Right kidney (tissue), 9 donors: ENCODE results near the gene STAT2.
"Not testable (repeated sequence)": the region's sequence is repeated elsewhere in the genome, so short reads cannot be mapped to it uniquely, and the experiment has no call there.

Source experiments
- DNase-seq: peaks from one replicate; pipeline ENCODE4 v3.0.0-alpha.2; 2016
- long read RNA-seq, 8 donors: transcript quantifications; one replicate each; lab custom pipeline, GENCODE V29; 2026

STAT2 gene
- long read RNA-seq, donor 1: 0 reads
- long read RNA-seq, donor 2: 0 reads
- long read RNA-seq, donor 3: 0 reads
- long read RNA-seq, donor 4, partial matches to known transcripts: 0 of 3 reads
- long read RNA-seq, donor 4, other reads (novel, unspliced or antisense): 0 of 3 reads
- long read RNA-seq, donor 5, partial matches to known transcripts: 0 of 3 reads
- long read RNA-seq, donor 5, other reads (novel, unspliced or antisense): 0 of 3 reads
- long read RNA-seq, donor 6, partial matches to known transcripts: 0 of 1 reads
- long read RNA-seq, donor 6, other reads (novel, unspliced or antisense): 0 of 1 reads
- long read RNA-seq, donor 7, partial matches to known transcripts: 5 of 8 reads
- long read RNA-seq, donor 7, other reads (novel, unspliced or antisense): 0 of 8 reads
- long read RNA-seq, donor 8, partial matches to known transcripts: 0 of 1 reads
- long read RNA-seq, donor 8, other reads (novel, unspliced or antisense): 0 of 1 reads

DNA sequence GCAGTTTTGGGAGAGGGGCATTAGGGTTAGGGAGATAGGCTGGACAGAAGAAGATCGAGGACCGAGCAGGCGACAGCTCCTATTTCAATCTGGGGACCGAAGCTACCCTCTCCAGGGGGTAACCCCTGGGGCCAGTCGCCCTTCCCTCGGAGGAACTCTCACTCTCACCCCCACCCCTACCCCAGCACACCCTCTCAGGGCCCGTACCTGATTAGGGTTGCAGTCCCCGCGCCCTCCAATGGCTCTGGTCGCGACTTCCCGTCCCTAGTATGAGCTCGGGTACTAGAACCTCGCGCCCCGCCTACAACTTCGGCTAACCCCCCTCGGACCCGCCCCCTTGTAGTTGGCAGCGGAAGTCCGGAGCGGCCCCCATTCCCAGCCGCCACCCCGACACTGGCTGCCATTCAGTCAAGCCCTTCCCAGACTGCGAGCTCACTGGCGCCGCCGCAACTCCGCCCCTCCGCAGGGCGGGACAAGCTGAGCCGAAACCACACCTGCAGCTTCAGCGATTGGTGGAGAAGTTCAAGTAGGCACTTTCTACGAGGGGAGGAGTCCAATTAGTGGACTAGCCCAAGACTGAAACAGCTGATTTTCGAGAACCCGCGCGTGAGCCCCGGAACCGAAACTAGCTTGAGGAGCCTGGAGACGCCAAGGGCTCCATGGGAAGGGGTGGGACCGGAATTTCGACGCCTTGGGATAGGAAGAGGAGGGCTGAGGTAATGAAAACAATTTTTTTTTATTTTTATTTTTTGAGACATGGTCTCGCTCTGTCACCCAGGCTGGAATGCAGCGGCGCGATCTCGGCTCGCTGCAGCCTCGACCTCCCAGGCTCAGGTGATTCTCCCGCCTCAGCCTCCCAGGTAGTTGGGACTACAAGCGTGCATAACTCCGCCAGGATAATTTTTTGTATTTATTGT, at the start of gene STAT2:
Gene STAT2, minus strand, starts transcription at position 257 of the 917 bp plus-strand sequence. CDS start 3,536 bp downstream, outside the sequence.
- DNase-seq: peak; percentile 87

DNA sequence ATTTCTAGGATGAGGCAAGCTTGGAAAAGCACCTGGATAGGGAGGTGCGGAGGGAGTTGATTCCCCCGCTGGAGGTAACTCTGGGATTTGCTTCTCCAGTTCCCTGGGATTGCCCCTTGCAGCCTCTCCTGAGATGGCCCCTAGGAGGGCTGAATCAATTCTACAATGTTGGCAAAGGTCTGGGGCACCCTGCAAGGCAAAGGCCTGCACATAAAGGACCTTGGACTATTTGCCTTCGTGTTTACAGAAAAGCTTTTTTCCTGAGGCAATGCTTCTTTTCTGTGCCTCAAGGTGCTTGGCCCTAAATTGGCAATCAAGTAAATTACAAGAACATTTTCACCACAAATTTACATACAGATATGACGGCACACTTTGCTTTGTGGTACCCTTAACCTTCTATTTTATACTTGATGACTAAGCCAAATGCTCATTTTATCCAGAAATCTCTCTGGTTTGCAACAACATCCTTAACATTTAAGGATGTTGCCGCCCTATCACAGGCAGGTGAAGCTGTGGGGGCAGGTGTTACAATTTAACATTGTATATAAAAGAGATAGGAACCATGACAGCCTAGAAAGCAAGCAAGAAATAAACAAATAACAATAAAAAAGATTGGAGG, 49.0 kb upstream of the STAT2 start:
- no peak for DNase-seq

DNA sequence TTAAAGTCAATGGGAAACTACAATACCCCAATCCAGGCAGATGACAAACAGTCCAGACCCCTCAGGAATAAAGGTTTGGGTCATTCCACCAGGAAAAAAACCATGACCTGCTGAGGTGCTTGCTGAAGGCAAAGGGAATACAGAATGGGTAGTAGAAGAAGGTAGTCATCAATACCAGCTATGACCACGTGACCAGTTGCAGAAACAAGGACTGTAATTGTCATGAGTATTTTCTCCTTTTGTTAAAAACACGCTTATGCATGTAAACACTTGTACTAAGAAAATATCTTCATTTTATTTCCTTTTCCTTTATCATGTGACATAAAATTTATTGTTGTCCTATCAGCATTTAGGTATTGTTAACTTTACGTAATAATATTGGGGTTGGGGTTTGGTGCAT, 44.3 kb upstream of the STAT2 start:
- not testable (repeated sequence) for DNase-seq

DNA sequence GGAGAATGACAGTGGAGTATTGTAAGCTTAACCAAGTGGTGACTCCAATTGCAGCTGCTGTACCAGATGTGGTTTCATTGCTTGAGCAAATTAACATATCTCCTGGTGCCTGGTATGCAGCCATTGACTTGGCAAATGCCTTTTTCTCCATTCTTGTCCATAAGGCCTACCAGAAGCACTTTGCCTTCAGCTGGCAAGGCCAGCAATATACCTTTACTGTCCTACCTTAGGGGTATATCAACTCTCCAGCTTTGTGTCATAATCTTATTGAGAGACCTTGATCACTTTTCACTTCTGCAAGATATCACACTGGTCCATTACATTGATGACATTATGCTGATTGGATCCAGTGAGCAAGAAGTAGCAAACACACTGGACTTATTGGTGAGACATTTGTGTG, 41.7 kb upstream of the STAT2 start:
- not testable (repeated sequence) for DNase-seq

DNA sequence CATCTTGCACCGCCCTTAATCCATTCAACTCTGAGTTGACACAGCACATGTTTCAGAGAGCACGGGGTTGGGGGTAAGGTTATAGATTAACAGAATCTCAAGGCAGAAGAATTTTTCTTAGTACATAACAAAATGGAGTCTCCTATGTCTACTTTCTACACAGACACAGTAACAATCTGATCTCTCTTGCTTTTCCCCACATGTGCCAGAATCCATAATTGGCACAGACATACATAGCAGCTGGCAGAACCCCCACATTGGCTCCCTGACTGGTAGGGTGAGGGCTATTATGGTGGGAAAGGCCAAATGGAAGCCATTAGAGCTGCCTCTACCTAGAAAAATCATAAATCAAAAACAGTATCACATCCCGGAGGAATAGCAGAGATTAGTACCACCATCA, 41.2 kb upstream of the STAT2 start:
- DNase-seq: not testable (repeated sequence)

DNA sequence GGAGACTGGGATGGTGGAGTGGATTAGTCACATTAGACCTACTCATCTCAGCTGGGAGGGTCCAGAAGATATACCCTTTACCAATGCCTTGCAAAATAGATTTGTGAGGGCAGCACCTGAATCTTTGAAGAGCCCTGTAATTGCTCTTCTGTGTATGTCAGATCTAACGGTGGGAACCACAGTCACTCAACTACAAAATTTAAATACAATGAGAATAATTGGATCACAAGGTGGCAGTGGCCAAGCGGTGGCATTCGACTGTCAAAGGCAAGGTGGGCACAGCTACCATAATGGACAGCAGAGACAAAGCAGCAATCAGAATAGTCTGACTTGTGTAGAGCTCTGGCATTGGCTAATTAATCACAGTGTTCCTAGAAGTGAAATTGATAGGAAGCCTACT, 39.6 kb upstream of the STAT2 start:
- DNase-seq: not testable (repeated sequence)

DNA sequence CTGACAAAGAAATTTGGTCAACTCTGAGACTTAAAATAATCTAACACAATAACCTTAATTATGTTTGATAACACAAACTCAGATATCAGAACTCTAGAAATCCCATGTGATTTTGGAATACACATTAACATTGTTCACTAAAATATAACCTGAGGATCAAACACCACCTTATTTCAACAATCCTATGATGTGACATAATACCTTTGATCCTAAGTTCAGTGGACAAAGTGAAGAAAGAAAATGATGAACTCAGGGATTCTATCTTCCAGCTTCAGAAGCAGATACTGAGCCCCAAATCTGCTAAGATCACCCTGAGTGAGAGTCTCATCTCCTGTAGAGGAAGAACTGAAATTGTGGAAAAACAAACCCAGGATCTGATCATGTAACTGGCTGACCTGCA, 38.4 kb upstream of the STAT2 start:
- no peak for DNase-seq

DNA sequence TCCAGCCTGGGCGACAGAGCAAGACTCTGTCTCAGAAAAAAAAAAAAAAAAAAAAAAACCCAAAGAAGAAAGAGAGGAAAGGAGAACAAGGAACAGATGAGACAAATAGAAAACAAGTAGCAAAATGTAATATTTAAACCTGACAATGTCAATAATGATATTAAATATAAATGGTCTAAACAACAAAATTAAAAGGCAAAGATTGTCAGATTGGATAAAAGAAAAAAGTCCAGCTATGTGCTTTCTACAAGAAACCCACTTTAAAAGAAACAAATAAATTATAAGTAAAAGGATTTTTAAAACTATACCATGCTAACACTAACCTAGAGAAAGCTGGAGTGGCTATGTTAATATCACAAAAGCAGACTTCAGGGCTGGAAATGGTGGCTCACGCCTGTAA, 32.4 kb upstream of the STAT2 start:
- no peak for DNase-seq

DNA sequence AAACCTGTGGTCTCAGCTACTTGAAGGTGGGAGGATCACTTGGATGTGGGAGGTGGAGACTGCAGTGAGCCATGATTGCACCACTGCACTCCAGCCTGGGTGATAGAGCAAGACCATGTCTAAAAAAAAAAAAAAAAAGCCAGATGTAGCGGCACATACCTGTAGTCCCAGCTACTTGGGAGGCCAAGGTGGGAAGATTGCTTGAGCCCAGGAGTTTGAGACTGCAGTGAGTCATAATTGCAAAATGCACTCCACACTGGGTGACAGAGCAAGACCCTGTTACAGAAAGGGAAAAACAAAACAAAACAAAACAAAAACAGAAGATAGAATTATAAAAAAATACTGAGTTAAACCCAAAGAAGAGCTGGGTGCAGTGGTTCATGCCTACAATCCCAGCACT, 31.8 kb upstream of the STAT2 start:
- no peak for DNase-seq

DNA sequence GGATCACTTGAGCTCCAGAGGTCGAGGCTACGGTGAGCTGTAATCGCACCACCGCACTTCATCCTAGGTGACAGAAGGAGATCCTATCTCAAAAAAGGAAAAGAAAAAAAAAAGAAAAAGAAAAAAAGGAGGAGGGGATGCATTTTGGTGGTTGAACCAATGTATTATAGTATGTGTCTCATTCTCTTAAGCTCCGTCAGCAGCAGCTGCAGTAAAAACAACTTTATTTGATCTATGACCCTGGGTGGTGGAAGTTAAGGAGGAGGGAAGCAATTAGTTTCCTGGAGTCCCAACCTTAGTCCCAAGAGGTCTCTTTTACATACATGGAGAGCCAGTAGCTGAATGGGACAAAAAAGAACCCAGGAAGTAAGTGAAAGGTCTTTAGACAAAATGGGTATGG, 29.5 kb upstream of the STAT2 start:
- no peak for DNase-seq

DNA sequence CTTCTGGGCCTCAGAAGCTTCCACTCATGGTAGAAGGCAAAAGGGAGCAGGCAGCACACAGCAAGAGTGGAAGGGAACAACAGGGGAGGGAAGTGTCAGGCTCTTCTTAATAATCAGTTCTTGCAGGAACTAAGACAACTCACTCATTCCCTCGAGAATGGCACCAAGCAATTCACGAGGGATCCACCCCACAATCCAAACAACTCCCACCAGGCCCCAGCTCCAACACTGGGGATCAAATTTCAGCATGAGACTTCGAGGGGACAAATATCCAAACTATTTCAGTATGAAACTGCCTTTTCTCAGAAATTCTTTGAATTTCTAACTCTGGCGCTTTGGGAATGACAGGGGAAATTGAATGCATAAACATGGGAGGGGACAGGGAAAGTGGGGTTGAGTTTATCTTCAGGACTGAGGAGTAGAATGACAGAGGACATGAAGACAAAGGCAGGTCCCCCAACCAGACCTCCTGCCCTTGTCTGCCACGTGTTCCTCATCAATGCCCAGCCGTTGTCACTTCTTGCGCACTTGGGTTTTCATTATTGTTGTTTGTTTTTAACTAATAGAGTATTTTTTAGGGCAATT, 27.3 kb upstream of the STAT2 start:
- DNase-seq: peak; percentile 30

DNA sequence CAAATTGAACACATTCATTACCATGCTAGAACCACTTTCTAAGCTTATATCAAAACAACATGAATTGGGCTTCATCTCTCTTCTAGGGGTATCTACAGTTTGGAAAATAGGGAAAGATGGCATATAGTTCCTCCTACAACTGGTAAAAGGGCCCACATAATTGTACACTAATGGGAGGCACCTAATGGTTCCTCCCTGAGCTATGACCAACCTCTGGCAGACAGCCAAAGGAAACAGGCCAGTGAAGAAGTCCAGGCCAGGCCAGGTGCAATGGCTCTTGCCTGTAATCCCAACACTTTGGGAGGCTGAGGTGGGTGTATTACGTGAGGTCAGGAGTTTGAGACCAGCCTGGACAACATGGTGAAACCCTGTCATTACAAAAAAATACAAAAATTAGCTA, 26.0 kb upstream of the STAT2 start:
- no peak for DNase-seq

DNA sequence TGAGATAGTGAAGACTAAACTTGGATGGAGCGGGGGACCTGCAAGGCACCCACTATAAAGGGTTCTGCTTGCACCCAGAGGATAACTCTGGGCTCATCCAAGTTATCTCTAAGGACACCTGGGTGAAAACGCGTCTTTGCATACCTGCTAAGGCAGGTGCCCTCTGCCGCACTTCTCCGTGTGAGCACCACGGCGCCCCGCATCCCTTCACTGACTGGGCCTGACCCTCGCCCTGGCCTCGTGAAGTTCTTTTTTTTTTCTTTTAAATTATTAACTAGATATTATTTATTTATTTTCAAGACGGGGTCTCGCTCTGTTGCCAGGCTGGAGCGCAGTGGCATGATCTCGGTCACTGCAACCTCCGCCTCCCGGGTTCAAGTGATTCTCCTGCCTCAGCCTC, 22.7 kb upstream of the STAT2 start:
- DNase-seq: no peak

DNA sequence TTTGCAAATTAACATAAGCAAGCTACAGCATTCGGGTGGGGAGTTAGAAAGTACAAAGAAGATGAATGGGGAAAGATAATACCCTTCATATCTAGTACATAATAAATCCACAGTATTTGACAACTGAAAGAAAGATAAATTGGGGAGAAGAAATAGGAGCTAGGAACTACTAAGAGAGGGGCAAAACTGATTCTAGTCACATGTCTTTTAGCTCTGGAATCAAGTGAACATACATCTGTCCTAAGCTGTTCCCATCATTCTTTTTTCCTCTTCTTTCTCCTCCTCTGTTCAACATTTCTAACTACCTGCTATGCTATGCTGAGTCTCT, 18.0 kb upstream of the STAT2 start:
- no peak for DNase-seq

DNA sequence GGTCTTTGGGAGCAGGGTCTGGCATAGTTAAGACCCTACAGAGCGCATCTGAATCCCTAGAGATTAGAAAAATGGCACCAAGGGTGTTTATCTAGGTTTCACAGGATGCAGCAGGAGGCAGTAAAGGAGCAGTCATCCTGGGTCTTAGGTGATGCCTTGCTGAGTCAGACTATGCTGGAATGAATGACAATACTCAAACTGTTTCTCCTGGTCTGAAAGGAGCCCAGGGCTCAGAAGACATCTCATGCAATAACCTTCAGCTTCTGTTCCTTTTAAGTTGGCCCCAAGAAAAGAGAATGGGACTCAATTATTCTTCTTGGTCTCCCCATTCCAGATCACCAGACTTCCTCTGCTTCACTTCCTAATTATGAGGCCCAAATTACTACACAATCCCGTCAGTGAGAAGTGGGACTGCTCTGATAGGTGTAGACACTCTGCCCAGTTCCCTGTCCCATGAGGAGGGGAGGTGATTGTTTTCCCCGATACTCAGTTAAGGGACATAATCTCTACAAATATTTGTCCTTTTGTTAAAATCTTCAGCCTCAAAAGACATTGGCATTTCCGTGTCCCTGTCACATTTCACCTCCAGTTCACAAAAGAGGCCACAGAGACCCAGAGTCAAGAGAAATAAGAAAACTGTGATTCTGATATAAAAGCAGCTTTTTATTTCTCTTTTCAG, 17.5 kb upstream of the STAT2 start:
- DNase-seq: no peak

DNA sequence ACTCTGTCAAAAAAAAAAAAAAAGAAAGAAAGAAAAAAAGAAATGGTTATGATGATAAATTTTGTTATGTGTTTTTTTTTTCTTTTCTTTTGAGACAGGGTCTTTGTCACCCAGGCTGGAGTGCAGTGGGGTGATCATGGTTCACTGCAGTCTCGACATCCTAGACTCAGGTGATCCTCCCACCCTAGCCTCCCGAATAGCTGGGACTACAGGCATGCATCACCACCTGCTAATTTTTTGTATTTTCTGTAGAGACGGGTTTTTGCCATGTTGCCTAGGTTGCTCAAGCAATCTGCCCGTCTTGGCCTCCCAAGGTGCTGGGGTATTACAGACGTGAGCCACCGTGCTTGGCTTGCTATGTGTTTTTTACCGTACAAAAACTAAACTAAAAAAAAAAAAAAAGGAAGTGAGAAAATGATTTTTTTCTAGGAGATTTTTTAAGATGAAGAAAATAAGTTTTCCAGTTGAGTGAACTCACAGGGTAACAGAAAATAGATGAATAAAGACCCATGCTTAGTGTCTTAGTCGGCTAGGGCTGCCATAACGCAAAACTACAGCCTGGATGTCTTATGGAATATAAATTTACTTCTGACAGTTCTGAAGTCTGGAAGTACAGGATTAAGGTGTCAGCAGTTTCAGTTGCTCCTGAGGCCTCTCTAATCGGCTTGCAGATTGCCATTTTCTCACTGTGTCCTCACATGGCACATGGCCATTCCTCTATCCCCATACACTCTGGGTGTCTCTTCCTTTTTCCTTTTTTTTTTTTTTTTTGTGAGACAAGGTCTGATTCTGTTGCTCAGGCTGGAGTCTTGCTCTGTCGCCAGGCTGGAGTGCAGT, 15.9 kb upstream of the STAT2 start:
- DNase-seq: no peak

DNA sequence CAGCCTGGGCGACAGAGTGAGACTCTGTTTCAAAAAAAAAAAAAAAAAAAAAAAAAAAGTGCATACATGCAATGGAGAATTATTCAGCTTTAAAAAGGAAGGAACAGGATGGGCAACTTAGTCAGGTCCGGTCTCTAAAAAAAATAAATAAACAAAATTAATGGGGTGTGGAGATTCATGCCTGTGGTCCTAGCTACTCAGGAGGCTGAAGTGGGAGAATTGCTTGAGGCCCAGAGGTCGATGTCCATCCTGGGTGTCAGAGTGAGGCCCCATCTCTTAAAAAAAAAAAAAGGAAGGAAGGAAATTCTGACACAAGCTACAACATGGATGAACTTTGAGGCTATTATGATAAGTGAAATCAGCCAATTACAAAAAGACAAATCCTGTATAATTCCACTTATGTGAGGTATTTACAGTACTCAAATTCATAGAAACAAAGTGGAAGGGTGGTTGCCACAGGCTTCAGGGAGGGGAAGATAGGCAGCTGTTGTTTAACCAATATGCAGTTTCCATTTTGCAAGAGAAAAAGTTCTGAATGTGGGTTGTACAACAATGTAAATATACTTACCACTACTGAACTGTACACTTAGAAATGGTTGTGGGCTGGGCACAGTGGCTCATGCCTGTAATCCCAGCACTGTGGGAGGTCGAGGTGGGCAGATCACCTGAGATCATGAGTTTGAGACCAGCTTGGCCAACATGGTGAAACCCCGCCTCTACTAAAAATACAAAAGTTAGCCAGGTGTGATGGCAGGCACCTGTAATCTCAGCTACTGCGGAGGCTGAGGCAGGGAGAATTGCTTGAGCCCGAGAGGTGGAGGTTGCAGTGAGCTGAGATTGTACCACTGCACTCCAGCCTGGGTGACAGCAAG, 15.1 kb upstream of the STAT2 start:
- peak; percentile 22 for DNase-seq

DNA sequence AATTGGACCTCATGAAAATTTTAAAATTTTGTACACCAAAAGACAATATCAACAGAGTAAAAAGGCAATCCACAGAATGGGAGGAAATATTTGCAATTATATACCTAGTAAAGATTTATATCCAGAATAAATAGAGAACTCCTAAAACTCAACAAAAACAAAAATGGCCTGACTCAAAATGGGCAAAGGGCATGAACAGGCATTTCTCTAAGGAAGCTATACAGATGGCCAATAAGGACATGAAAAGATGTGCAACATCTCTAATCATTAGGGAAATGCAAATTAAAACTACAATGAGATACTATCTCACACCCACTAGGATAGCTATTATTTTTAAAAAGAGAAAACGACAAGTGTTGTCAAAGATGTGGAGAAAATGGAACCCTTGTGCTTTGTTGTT, 13.6 kb upstream of the STAT2 start:
- no peak for DNase-seq

DNA sequence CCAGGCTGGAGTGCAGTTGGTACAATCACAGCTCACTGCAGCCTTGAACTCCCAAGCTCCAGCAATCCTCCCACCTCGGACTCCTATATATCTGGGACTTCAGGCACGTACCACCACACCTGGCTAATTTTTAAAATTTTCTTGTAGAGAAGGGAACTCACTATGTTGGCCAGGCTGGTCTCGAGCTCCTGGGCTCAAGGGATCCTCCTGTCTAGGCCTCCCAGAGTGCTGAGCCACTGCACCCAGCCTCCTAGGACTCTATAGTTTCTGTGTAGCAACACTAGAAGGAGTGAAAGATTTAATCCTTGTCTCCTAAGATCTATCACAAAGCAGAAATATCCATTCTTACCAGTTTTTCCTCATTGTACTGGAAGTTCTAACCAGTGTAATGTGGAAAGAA, 7.0 kb upstream of the STAT2 start:
- no peak for DNase-seq
